ENCODE data around the gene YES1. TPM values are rescaled to one million over a fixed set of nuclear protein-coding genes. Genes with fewer than 3 reads are reported as not detected.

Gene YES1
- total and polyA plus RNA-seq, 2 of the 13 experiments (the other 11 are each of a cell fraction or from before 2014, with no cell fraction given) = 17.2 to 70.8 TPM

DNA sequence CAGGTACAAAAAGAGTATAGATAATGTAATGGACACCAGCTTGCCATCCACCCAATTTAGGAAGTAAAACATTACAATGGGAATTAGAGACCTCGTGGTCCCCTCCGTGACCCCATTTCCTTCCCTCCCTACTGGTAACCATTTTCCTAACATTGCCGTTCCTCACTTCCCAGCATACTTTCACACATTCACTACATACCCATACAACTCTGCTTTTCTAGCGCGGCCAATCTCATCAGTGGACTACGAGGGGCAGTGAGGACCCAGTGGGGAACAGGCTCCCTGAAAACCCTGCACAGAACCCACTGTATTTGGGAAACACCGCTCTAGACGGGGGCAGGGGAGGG, 100.8 kb downstream of the YES1 start (continued):
- no peak for TF ChIP-seq MAZ (IDR thresholded peaks at IDR 0.05; ENCODE audit: borderline replicate concordance, low read depth, low read length)
- TF ChIP-seq MAZ (CRISPR knock-in tag; IDR thresholded peaks at IDR 0.05; ENCODE audit: low read depth) = no peak
- TF ChIP-seq GATAD2A (CRISPR knock-in tag; IDR thresholded peaks at IDR 0.05) = 0 out of 2 replicates have a peak, but pooled peaks have one; percentile 7
- TF ChIP-seq KLF16 (CRISPR knock-in tag; IDR thresholded peaks at IDR 0.05) = 0 out of 4 replicates have a peak, but pooled peaks of 1 of the 2 experiments have one; percentile 12
- TF ChIP-seq ESRRA (CRISPR knock-in tag; IDR thresholded peaks at IDR 0.05; ENCODE audit: low read depth) = no peak
- TF ChIP-seq ELF4 (CRISPR knock-in tag; IDR thresholded peaks at IDR 0.05; ENCODE audit: borderline replicate concordance) = no peak
- TF ChIP-seq, protein P1, sequence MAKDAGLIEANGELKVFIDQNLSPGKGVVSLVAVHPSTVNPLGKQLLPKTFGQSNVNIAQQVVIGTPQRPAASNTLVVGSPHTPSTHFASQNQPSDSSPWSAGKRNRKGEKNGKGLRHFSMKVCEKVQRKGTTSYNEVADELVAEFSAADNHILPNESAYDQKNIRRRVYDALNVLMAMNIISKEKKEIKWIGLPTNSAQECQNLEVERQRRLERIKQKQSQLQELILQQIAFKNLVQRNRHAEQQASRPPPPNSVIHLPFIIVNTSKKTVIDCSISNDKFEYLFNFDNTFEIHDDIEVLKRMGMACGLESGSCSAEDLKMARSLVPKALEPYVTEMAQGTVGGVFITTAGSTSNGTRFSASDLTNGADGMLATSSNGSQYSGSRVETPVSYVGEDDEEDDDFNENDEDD (CRISPR knock-in tag; IDR thresholded peaks at IDR 0.05; ENCODE audit: borderline replicate concordance) = no peak
- no peak for TF ChIP-seq MYNN (CRISPR knock-in tag; IDR thresholded peaks at IDR 0.05; ENCODE audit: low read depth)
- TF ChIP-seq RFXAP (CRISPR knock-in tag; IDR thresholded peaks at IDR 0.05; ENCODE audit: borderline replicate concordance) = 0 out of 2 replicates have a peak, but pooled peaks have one; percentile 26
- no peak for TF ChIP-seq PRPF4 (IDR thresholded peaks at IDR 0.05; ENCODE audit: low read depth, low read length, poor library complexity, severe bottlenecking)
- no peak for TF ChIP-seq IRF2 (CRISPR knock-in tag; IDR thresholded peaks at IDR 0.05)
- no peak for TF ChIP-seq MEIS2 (CRISPR knock-in tag; IDR thresholded peaks at IDR 0.05)
- no peak for TF ChIP-seq ZNF343 (CRISPR knock-in tag; IDR thresholded peaks at IDR 0.05)
- no peak for TF ChIP-seq REL (CRISPR knock-in tag; conservative IDR thresholded peaks at IDR 0.05)
- TF ChIP-seq POLR2AphosphoS5 (IDR thresholded peaks at IDR 0.05; ENCODE audit: low read depth, low read length) = no peak
- TF ChIP-seq KAT7 (CRISPR knock-in tag; IDR thresholded peaks at IDR 0.05; ENCODE audit: borderline replicate concordance) = 0 out of 2 replicates have a peak, but pooled peaks have one; percentile 1
- no peak for TF ChIP-seq ZNF572 (CRISPR knock-in tag; IDR thresholded peaks at IDR 0.05)
- no peak for TF ChIP-seq WIZ (CRISPR knock-in tag; IDR thresholded peaks at IDR 0.05)
- TF ChIP-seq, protein P2, sequence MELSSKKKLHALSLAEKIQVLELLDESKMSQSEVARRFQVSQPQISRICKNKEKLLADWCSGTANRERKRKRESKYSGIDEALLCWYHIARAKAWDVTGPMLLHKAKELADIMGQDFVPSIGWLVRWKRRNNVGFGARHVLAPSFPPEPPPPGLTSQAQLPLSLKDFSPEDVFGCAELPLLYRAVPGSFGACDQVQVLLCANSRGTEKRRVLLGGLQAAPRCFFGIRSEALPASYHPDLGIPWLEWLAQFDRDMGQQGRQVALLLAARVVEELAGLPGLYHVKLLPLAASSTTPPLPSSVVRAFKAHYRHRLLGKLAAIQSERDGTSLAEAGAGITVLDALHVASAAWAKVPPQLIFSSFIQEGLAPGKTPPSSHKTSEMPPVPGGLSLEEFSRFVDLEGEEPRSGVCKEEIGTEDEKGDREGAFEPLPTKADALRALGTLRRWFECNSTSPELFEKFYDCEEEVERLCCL (CRISPR knock-in tag; IDR thresholded peaks at IDR 0.05; ENCODE audit: borderline replicate concordance) = no peak

Data from HepG2 (cell line).